HepG2 (cell line): ENCODE measurements around the gene ANKRD10. TPM values are rescaled to one million over a fixed set of nuclear protein-coding genes. Genes with fewer than 3 reads are reported as not detected.
A peak's percentile ranks its signal among the peaks of the same experiment; 100 is the strongest.

Source experiments
- CREM ChIP-seq, 2 experiments: sonication (generic) in 1 of 2; formaldehyde crosslinking in 1 of 2; IDR thresholded peaks; 2 replicates each; pipeline versions ENCODE4 v1.4.0 to v1.6.1; 2016 to 2020; ENCODE audit warnings: antibody characterized with exemption in 1 of 2, mild to moderate bottlenecking in 1 of 2, missing genetic modification reagents in 1 of 2
- FOXM1 ChIP-seq: sonication (generic); formaldehyde crosslinking; IDR thresholded peaks from 2 replicates; pipeline ENCODE4 v1.5.0; 2020; ENCODE audit warnings: missing genetic modification reagents
- HNRNPK ChIP-seq: fragments of 200-400 bp; formaldehyde crosslinking; IDR thresholded peaks from 2 replicates; pipeline ENCODE4 v1.6.1; 2018; ENCODE audit warnings: low read length, low read depth, moderate library complexity, mild to moderate bottlenecking; ENCODE audit not compliant: poor library complexity, severe bottlenecking
- IRX3 ChIP-seq: sonication (generic); formaldehyde crosslinking; IDR thresholded peaks from 2 replicates; pipeline ENCODE4 v1.8.1; 2023; ENCODE audit warnings: mild to moderate bottlenecking, low read depth, missing genetic modification reagents, borderline replicate concordance
- MTA3 ChIP-seq: sonication (generic); formaldehyde crosslinking; IDR thresholded peaks from 2 replicates; pipeline ENCODE4 v1.4.0; 2020; ENCODE audit warnings: missing genetic modification reagents
- PAX8 ChIP-seq: sonication (generic); formaldehyde crosslinking; IDR thresholded peaks from 2 replicates; pipeline ENCODE4 v1.8.0; 2022; ENCODE audit warnings: mild to moderate bottlenecking, missing genetic modification reagents, borderline replicate concordance
- POGZ ChIP-seq: sonication (generic); formaldehyde crosslinking; IDR thresholded peaks from 2 replicates; pipeline ENCODE4 v1.4.0; 2020; ENCODE audit warnings: mild to moderate bottlenecking, missing genetic modification reagents
- SOX5 ChIP-seq: IDR thresholded peaks from 2 replicates; pipeline ENCODE4 v1.6.1; 2016; ENCODE audit warnings: borderline replicate concordance
- TAF15 ChIP-seq: fragments of 200-400 bp; formaldehyde crosslinking; IDR thresholded peaks from one replicate; pipeline ENCODE4 v1.6.1; 2018; ENCODE audit warnings: mild to moderate bottlenecking, low read depth, low read length; ENCODE audit not compliant: poor library complexity, severe bottlenecking
- ZNF234 ChIP-seq: sonication (generic); formaldehyde crosslinking; conservative IDR thresholded peaks from 2 replicates; pipeline ENCODE4 v1.5.1; 2020; ENCODE audit warnings: mild to moderate bottlenecking, missing genetic modification reagents
- ZNF431 ChIP-seq: sonication (generic); formaldehyde crosslinking; IDR thresholded peaks from 2 replicates; pipeline ENCODE4 v1.9.0; 2022; ENCODE audit warnings: missing genetic modification reagents, low read depth, mild to moderate bottlenecking, borderline replicate concordance
- ZNF451 ChIP-seq: sonication (generic); formaldehyde crosslinking; IDR thresholded peaks from 2 replicates; pipeline ENCODE4 v1.5.0; 2020; ENCODE audit warnings: mild to moderate bottlenecking, missing genetic modification reagents
- ZNF605 ChIP-seq: sonication (generic); formaldehyde crosslinking; IDR thresholded peaks from 2 replicates; pipeline ENCODE4 v1.8.0; 2022; ENCODE audit warnings: mild to moderate bottlenecking, missing genetic modification reagents
- ZNF678 ChIP-seq: sonication (generic); formaldehyde crosslinking; IDR thresholded peaks from 2 replicates; pipeline ENCODE4 v1.4.0; 2020; ENCODE audit warnings: mild to moderate bottlenecking, missing genetic modification reagents
- ZNF709 ChIP-seq: sonication (generic); formaldehyde crosslinking; IDR thresholded peaks from 2 replicates; pipeline ENCODE4 v1.5.0; 2020; ENCODE audit warnings: mild to moderate bottlenecking, missing genetic modification reagents
- ZNF776 ChIP-seq: sonication (generic); formaldehyde crosslinking; IDR thresholded peaks from 2 replicates; pipeline ENCODE4 v1.4.0; 2020; ENCODE audit warnings: mild to moderate bottlenecking, missing genetic modification reagents
- polyA plus RNA-seq, 8 experiments: library from polyadenylated mRNA; depleted of rRNA in 3 of 8; stranded (reverse) in 7 of 8; unstranded in 1 of 8; fragments of >200 nt; fragmentation: Illumina TruSeq in 4 of 8; extraction: Trizol in 4 of 8; gene quantifications; 2 replicates each; pipeline versions ENCODE4 v1.2.1 to v1.2.3, GENCODE V29; 2011 to 2016; ENCODE audit warnings: low read depth in 4 of 8, missing spikeins in 1 of 8, mixed read lengths in 1 of 8; ENCODE audit not compliant: insufficient read depth in 1 of 8
- total RNA-seq, 5 experiments: library from RNA; depleted of rRNA; stranded (reverse); fragments of >200 nt; fragmentation: Illumina TruSeq; extraction: Trizol; gene quantifications; 2 replicates each; pipeline ENCODE4 v1.2.3, GENCODE V29; 2016; ENCODE audit warnings: low read depth in 1 of 5
- TF ChIP-seq, protein P1 (sequence below): sonication (generic); formaldehyde crosslinking; IDR thresholded peaks from 2 replicates; pipeline ENCODE4 v1.4.0; 2020; ENCODE audit warnings: missing genetic modification reagents, borderline replicate concordance
- TF ChIP-seq, protein P2 (sequence below): sonication (generic); formaldehyde crosslinking; IDR thresholded peaks from 2 replicates; pipeline ENCODE4 v1.5.1; 2020; ENCODE audit warnings: missing genetic modification reagents, mild to moderate bottlenecking, borderline replicate concordance
- TF ChIP-seq, protein P3 (sequence below): sonication (generic); formaldehyde crosslinking; IDR thresholded peaks from 2 replicates; pipeline ENCODE4 v1.4.0; 2020; ENCODE audit warnings: missing genetic modification reagents
- TF ChIP-seq, protein P4 (sequence below): IDR thresholded peaks from 2 replicates; pipeline ENCODE4 v1.6.1; 2016

The ANKRD10 gene
- total and polyA plus RNA-seq, 2 of the 13 experiments (the other 11 are each of a cell fraction or from before 2014, with no cell fraction given) = 108 to 115 TPM

DNA sequence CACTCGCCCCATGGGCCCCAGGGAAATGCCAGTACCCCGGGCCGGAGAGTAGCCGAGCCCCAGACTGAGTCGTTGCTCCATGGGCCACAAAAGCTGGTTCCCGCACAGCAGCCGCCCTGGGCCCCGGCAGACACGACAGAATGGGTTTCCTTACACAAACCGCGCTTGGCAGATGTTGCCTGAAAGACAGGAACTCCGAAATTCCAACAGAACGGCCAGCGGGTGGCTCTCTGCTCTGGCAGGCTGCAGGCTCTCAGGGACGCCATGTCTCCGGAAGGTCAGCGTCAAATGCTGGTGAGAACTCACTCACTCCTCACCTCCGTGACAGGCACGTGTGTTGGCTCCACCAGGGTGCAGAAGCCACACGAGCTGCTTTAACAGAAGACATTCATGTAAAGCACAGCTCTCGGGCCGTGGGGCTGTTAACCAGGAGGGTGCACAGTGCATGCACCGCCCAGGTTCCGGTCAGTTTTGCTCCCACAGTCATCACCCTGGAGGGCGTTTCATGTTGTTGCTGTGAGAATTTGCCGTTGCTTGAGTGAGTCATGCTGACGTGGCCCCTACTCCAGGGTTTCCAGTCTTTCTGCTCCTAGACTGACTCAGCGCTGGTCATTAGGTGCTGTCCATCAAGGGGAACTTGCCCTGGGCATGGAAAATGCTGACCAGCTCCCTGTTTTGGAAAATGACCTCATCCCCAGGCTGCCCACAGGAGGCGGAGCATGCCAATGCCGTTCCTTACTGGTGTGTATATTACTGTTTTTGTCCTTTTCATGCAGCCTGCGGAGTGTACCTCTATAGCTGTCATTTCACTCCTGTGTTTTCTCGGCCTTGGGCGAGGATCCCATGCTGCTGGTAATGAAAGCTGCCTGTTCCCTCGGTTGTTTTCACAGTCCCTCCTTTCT, 44.8 kb downstream of the ANKRD10 start (continued):
- TF ChIP-seq, protein P1, sequence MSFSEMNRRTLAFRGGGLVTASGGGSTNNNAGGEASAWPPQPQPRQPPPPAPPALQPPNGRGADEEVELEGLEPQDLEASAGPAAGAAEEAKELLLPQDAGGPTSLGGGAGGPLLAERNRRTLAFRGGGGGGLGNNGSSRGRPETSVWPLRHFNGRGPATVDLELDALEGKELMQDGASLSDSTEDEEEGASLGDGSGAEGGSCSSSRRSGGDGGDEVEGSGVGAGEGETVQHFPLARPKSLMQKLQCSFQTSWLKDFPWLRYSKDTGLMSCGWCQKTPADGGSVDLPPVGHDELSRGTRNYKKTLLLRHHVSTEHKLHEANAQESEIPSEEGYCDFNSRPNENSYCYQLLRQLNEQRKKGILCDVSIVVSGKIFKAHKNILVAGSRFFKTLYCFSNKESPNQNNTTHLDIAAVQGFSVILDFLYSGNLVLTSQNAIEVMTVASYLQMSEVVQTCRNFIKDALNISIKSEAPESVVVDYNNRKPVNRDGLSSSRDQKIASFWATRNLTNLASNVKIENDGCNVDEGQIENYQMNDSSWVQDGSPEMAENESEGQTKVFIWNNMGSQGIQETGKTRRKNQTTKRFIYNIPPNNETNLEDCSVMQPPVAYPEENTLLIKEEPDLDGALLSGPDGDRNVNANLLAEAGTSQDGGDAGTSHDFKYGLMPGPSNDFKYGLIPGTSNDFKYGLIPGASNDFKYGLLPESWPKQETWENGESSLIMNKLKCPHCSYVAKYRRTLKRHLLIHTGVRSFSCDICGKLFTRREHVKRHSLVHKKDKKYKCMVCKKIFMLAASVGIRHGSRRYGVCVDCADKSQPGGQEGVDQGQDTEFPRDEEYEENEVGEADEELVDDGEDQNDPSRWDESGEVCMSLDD (CRISPR knock-in tag) = no peak
- 0 out of 2 replicates have a peak, but pooled peaks have one; percentile 59 for TF ChIP-seq ZNF431 (CRISPR knock-in tag)
- no peak for TF ChIP-seq FOXM1 (CRISPR knock-in tag)
- peak; percentile 30; the same call in 1 of the 2 replicates for TF ChIP-seq SOX5 (CRISPR knock-in tag)
- peak; percentile 78; the same call in 1 of the 2 replicates for TF ChIP-seq ZNF605 (CRISPR knock-in tag)
- peak; percentile 87 for TF ChIP-seq ZNF709 (CRISPR knock-in tag)
- no peak for TF ChIP-seq ZNF234 (CRISPR knock-in tag)
- TF ChIP-seq MTA3 = no peak
- no peak; the same call in none of the 2 replicates for TF ChIP-seq POGZ (CRISPR knock-in tag)
- TF ChIP-seq, protein P2, sequence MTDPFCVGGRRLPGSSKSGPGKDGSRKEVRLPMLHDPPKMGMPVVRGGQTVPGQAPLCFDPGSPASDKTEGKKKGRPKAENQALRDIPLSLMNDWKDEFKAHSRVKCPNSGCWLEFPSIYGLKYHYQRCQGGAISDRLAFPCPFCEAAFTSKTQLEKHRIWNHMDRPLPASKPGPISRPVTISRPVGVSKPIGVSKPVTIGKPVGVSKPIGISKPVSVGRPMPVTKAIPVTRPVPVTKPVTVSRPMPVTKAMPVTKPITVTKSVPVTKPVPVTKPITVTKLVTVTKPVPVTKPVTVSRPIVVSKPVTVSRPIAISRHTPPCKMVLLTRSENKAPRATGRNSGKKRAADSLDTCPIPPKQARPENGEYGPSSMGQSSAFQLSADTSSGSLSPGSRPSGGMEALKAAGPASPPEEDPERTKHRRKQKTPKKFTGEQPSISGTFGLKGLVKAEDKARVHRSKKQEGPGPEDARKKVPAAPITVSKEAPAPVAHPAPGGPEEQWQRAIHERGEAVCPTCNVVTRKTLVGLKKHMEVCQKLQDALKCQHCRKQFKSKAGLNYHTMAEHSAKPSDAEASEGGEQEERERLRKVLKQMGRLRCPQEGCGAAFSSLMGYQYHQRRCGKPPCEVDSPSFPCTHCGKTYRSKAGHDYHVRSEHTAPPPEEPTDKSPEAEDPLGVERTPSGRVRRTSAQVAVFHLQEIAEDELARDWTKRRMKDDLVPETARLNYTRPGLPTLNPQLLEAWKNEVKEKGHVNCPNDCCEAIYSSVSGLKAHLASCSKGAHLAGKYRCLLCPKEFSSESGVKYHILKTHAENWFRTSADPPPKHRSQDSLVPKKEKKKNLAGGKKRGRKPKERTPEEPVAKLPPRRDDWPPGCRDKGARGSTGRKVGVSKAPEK (CRISPR knock-in tag) = no peak
- TF ChIP-seq, protein P3, sequence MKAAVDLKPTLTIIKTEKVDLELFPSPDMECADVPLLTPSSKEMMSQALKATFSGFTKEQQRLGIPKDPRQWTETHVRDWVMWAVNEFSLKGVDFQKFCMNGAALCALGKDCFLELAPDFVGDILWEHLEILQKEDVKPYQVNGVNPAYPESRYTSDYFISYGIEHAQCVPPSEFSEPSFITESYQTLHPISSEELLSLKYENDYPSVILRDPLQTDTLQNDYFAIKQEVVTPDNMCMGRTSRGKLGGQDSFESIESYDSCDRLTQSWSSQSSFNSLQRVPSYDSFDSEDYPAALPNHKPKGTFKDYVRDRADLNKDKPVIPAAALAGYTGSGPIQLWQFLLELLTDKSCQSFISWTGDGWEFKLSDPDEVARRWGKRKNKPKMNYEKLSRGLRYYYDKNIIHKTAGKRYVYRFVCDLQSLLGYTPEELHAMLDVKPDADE (CRISPR knock-in tag) = no peak
- TF ChIP-seq ZNF451 (CRISPR knock-in tag) = peak; percentile 50; the same call in 1 of the 2 replicates
- no peak for TF ChIP-seq IRX3 (CRISPR knock-in tag)
- TF ChIP-seq PAX8 (CRISPR knock-in tag) = no peak; the same call in 1 of the 2 replicates
- no peak for TF ChIP-seq TAF15
- TF ChIP-seq CREM (IDR thresholded peaks at IDR 0.05) = peak; percentile 43; the same call in 1 of the 2 replicates
- TF ChIP-seq CREM (CRISPR knock-in tag; IDR thresholded peaks at IDR 0.05) = no peak
- no peak for TF ChIP-seq HNRNPK
- TF ChIP-seq ZNF776 (CRISPR knock-in tag) = 0 out of 2 replicates have a peak, but pooled peaks have one; percentile 46
- 0 out of 2 replicates have a peak, but pooled peaks have one; percentile 67 for TF ChIP-seq ZNF678 (CRISPR knock-in tag)
- TF ChIP-seq, protein P4, sequence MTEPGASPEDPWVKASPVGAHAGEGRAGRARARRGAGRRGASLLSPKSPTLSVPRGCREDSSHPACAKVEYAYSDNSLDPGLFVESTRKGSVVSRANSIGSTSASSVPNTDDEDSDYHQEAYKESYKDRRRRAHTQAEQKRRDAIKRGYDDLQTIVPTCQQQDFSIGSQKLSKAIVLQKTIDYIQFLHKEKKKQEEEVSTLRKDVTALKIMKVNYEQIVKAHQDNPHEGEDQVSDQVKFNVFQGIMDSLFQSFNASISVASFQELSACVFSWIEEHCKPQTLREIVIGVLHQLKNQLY (CRISPR knock-in tag) = peak; percentile 49; the same call in 1 of the 2 replicates
